CD4-positive, alpha-beta memory T cell (primary cell): Measurements from ENCODE around the gene MYO5B. TPM values are rescaled to one million over a fixed set of nuclear protein-coding genes. Genes with fewer than 3 reads are reported as not detected.
A peak's percentile ranks its signal among the peaks of the same experiment; 100 is the strongest.
"Not testable (repeated sequence)": the region's sequence is repeated elsewhere in the genome, so short reads cannot be mapped to it uniquely, and the experiment has no call there.

ENCODE experiments used
- CTCF ChIA-PET: fragments of 350-600 bp; sonication (Branson Sonifier 250); formaldehyde crosslinking; loops from one replicate; lab custom pipeline; 2021; ENCODE audit warnings: inconsistent platforms; ENCODE audit not compliant: partially characterized antibody; lab: Charles Lee
- POLR2A ChIA-PET: fragments of 350-600 bp; sonication (Branson Sonifier 250); formaldehyde crosslinking; loops from one replicate; lab custom pipeline; 2021; ENCODE audit not compliant: partially characterized antibody; lab: Charles Lee
- DNase-seq, 5 donors: peaks; one replicate each; pipeline versions ENCODE4 v3.0.0 to v3.0.0-alpha.2; 2020 to 2022; ENCODE audit warnings: mixed read lengths in 1 of 5
- H3K27ac ChIP-seq: one replicate; pipeline ENCODE4 v1.7.0; 2013; ENCODE audit warnings: low read depth, low read length
- H3K27me3 ChIP-seq: 2 replicates; pipeline ENCODE4 v1.7.0; 2013; ENCODE audit warnings: mild to moderate bottlenecking, low read length, moderate library complexity; ENCODE audit not compliant: insufficient read depth
- H3K36me3 ChIP-seq: 2 replicates; pipeline ENCODE4 v1.7.0; 2013; ENCODE audit warnings: mild to moderate bottlenecking, low read length, moderate library complexity; ENCODE audit not compliant: insufficient read depth
- H3K4me1 ChIP-seq: 2 replicates; pipeline ENCODE4 v1.7.0; 2013; ENCODE audit warnings: mild to moderate bottlenecking, low read length, moderate library complexity; ENCODE audit not compliant: insufficient read depth
- H3K4me3 ChIP-seq, 2 donors: one replicate each; pipeline ENCODE4 v1.7.0; 2013; ENCODE audit warnings: low read length in 2 of 2, mild to moderate bottlenecking in 1 of 2
- H3K9me3 ChIP-seq, 2 donors: one replicate each; pipeline ENCODE4 v1.7.0; 2013; ENCODE audit warnings: low read length in 2 of 2, control low read depth in 1 of 2; ENCODE audit not compliant: control insufficient read depth in 1 of 2
- H3K27ac Mint-ChIP-seq, 7 donors: one replicate each; pipeline ENCODE4 v1.8.0; 2020 to 2021; ENCODE audit warnings: mixed read lengths in 7 of 7, mild to moderate bottlenecking in 6 of 7, inconsistent platforms in 3 of 7, moderate library complexity in 3 of 7
- H3K27me3 Mint-ChIP-seq, 2 donors: one replicate each; pipeline ENCODE4 v1.8.0; 2020 to 2021; ENCODE audit warnings: mixed read lengths in 2 of 2
- H3K36me3 Mint-ChIP-seq, 2 donors: one replicate each; pipeline ENCODE4 v1.8.0; 2020 to 2021; ENCODE audit warnings: mixed read lengths in 2 of 2, inconsistent platforms in 1 of 2, mild to moderate bottlenecking in 1 of 2
- H3K4me1 Mint-ChIP-seq, 4 donors: one replicate each; pipeline ENCODE4 v1.8.0; 2020 to 2021; ENCODE audit warnings: mixed read lengths in 4 of 4, mild to moderate bottlenecking in 1 of 4
- H3K4me3 Mint-ChIP-seq, 8 donors: one replicate each; pipeline ENCODE4 v1.8.0; 2020 to 2021; ENCODE audit warnings: mixed read lengths in 8 of 8, mild to moderate bottlenecking in 7 of 8, moderate library complexity in 6 of 8, inconsistent platforms in 3 of 8
- H3K9me3 Mint-ChIP-seq, 8 donors: one replicate each; pipeline ENCODE4 v1.8.0; 2020 to 2021; ENCODE audit warnings: mixed read lengths in 8 of 8, mild to moderate bottlenecking in 5 of 8, inconsistent platforms in 3 of 8, moderate library complexity in 1 of 8
- intact Hi-C: fragments of 100-400 bp; cut with micrococcal nuclease; formaldehyde crosslinking; loops from one replicate; pipeline ENCODE4 v1.15.1; 2023
- polyA plus RNA-seq, 2 donors: library from polyadenylated mRNA; unstranded; fragments of 300-500 nt; fragmentation: Illumina TruSeq; gene quantifications; one replicate each; pipeline ENCODE4 v1.2.3, GENCODE V29; 2021
- total RNA-seq, 2 experiments: library from RNA; stranded (reverse); gene quantifications; one replicate each; pipeline ENCODE4 v1.2.3, GENCODE V29; 2021

The MYO5B gene
- total RNA-seq = not detected
- under 1 TPM in 1 of 2 donors, not detected in 1; 0.02 TPM for polyA plus RNA-seq

DNA sequence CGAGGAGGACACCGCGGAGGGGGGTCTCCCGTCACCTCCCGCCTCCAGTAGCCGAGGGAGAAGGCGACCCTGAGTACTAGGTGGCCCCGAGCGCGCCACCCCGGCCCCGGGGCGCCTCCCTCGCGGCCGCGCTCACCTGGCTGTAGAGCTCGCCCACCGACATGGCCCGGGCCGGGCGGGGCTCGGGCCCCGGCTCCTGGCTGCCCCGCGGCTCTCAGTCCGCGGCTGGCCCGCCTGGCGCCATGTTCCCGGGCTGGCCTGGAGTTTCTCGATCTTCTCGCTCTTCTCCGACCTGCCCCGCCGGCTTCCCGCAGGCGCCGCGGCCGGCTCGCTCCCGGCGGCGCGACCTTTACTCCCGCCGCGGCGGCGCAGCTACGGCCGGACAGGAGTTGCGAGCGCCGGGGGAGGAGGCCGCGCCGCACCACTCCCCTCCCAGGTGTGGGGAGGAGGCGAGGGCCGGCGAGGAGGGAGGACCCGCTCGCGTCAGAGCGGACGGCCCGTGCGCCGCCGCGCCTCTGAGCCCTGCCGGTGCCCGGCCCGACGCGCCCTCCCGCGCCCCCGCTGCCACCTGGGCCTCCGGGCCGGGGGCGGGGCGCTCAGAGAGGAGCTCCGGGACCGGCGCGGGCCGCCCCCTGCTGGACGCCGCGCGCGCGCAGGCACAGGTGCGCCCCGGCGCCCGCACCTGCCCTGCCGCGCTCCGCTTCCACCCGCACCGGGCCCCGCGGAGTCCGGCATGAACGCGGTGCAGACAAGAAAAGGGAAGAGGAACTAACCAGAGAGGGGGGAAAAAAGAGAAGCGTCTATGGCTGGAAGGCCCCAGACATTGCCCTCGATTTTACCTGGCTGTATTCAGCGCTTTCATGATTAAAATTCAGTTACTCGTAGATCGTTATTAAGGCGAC, at the start of gene MYO5B:
Gene MYO5B (minus strand): TSS at position 517 of the 902 bp plus-strand sequence. CDS start 354 bp downstream, at position 163.
- Histone ChIP-seq H3K4me1 (peaks cover 12% of the 10 kb centered on the region), H3K27ac (no peak within 1 kb of the TSS), H3K36me3 (no peaks in the 10 kb centered on the region), H3K4me3 (peak within 1 kb of the TSS in 1 of 2 donors; percentile 31), H3K27me3 (peaks cover 22% of the 10 kb centered on the region), H3K9me3 (no peaks in the 10 kb centered on the region)
- peaks cover 0 to 6% (median 0%) of the 10 kb centered on the region in 8 donors for H3K9me3 Mint-ChIP-seq
- peaks cover 41 to 56% of the 10 kb centered on the region in 2 donors for H3K27me3 Mint-ChIP-seq
- no peak within 1 kb of the TSS for H3K27ac Mint-ChIP-seq
- H3K36me3 Mint-ChIP-seq = no peaks in the 10 kb centered on the region
- POLR2A ChIA-PET = interaction anchor here (0.6 kb wide), 1 partner anchor 890 kb away, joined by 3 read pairs; no protein-coding TSS in a partner anchor
- intact Hi-C loops = loop anchor here (5.0 kb wide), 1 partner anchor 683 kb away; no protein-coding TSS in a partner anchor
- DNase-seq = peak in 4 of 5 donors; percentile 26 to 39 (median 34)
- peak within 1 kb of the TSS; percentile 46 to 85 (median 70) for H3K4me3 Mint-ChIP-seq
- peaks cover 5 to 21% (median 10%) of the 10 kb centered on the region in 4 donors for H3K4me1 Mint-ChIP-seq
- CTCF ChIA-PET = interaction anchor here (0.5 to 2.7 kb wide), 4 partner anchors 8 to 1240 kb away, joined by 3 to 12 read pairs (median 3); no protein-coding TSS in a partner anchor

- H3K4me3 Mint-ChIP-seq, DNase-seq, H3K27ac Mint-ChIP-seq, H3K4me1 Mint-ChIP-seq, H3K4me1 ChIP-seq, intact Hi-C loops, H3K36me3 ChIP-seq, H3K4me3 ChIP-seq, H3K36me3 Mint-ChIP-seq, H3K27ac ChIP-seq, H3K27me3 ChIP-seq, CTCF ChIA-PET, POLR2A ChIA-PET, H3K9me3 ChIP-seq: not testable (repeated sequence)
- Mint-ChIP-seq H3K27me3 (peaks cover 3 to 13% of the 10 kb centered on the region in 2 donors), H3K9me3 (peaks cover 0 to 34% (median 27%) of the 10 kb centered on the region in 8 donors)
These were observed 46.8 kb upstream of the MYO5B start for GRCh38 chr18:50241768-50242167.

GRCh38 chr18:50240080-50240563, 45.2 kb upstream of the MYO5B start:
- no peak overlapping the region for H3K27ac ChIP-seq
- H3K4me3 ChIP-seq = no peak overlapping the region
- Mint-ChIP-seq H3K27me3 (peaks cover 4 to 17% of the 10 kb centered on the region in 2 donors), H3K4me1 (no peaks in the 10 kb centered on the region), H3K36me3 (peaks cover 5 to 9% of the 10 kb centered on the region in 2 donors), H3K9me3 (peaks cover 0 to 34% (median 27%) of the 10 kb centered on the region in 8 donors), H3K27ac (no peak overlapping the region), H3K4me3 (no peak overlapping the region)
- no peak for DNase-seq
- POLR2A ChIA-PET = no interaction called here
- intact Hi-C loops = no loop called here
- CTCF ChIA-PET = no interaction called here
- H3K36me3 ChIP-seq = no peaks in the 10 kb centered on the region
- no peaks in the 10 kb centered on the region for H3K4me1 ChIP-seq
- H3K9me3 ChIP-seq = no peaks in the 10 kb centered on the region
- no peaks in the 10 kb centered on the region for H3K27me3 ChIP-seq

DNA sequence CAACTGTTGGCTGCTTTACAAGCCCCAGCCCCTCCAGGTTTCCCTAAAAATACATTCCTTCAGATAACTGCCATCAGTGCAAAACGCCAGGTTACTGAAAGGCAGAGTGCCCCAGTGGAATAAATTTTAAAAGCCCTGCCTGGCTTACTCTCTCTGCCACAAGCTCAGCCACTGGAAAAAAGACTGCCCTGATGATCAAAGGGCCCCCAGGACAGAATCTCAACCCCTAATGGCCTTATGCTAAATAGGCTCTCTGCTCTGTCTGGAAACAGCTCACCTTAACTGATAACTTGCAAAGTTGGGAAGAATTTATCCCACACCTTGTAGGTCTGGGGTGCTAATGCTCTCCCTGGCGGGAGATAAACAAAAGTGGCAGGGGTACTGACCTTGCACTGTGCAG, 37.5 kb upstream of the MYO5B start:
- Histone ChIP-seq H3K4me1 (no peaks in the 10 kb centered on the region), H3K9me3 (no peaks in the 10 kb centered on the region), H3K27me3 (no peaks in the 10 kb centered on the region), H3K4me3 (no peak overlapping the region), H3K36me3 (no peaks in the 10 kb centered on the region), H3K27ac (no peak overlapping the region)
- intact Hi-C loops = no loop called here
- peaks cover 7 to 18% of the 10 kb centered on the region in 2 donors for H3K27me3 Mint-ChIP-seq
- H3K36me3 Mint-ChIP-seq = no peaks in the 10 kb centered on the region
- H3K4me3 Mint-ChIP-seq = no peak overlapping the region
- no peaks in the 10 kb centered on the region for H3K9me3 Mint-ChIP-seq
- DNase-seq = no peak
- H3K27ac Mint-ChIP-seq = no peak overlapping the region
- no peaks in the 10 kb centered on the region for H3K4me1 Mint-ChIP-seq
- CTCF ChIA-PET = no interaction called here
- POLR2A ChIA-PET = no interaction called here

DNA sequence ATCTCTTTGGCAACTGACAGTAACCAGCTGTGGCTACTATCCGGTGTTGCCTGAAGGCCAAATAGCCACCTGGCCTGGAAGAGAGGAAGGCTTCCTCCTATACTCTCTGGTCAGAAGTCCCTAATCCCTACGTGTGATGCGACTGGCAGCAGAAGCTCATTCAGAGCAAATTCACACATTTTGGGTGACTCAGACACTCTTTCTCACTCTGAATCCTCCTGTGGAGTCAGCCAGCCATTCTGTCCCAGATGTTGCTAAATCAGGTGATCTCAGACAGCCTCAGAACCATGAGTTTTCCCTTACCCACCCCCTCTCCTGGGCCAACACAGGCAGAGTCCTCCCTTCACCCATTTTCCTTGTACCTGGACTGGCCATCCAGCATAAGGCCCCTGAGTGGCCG, 36.7 kb upstream of the MYO5B start:
- Histone ChIP-seq H3K36me3 (no peaks in the 10 kb centered on the region), H3K9me3 (no peaks in the 10 kb centered on the region), H3K27ac (no peak overlapping the region), H3K4me1 (no peaks in the 10 kb centered on the region), H3K27me3 (no peaks in the 10 kb centered on the region), H3K4me3 (no peak overlapping the region)
- Mint-ChIP-seq H3K4me3 (no peak overlapping the region), H3K4me1 (no peaks in the 10 kb centered on the region), H3K27me3 (peaks cover 7 to 16% of the 10 kb centered on the region in 2 donors), H3K36me3 (no peaks in the 10 kb centered on the region), H3K9me3 (no peaks in the 10 kb centered on the region), H3K27ac (no peak overlapping the region)
- ChIA-PET CTCF (no interaction called here), POLR2A (no interaction called here)
- DNase-seq = no peak
- intact Hi-C loops = no loop called here

GRCh38 chr18:50220249-50220648, 25.3 kb upstream of the MYO5B start:
- H3K4me1 ChIP-seq, DNase-seq, H3K36me3 ChIP-seq, H3K27ac ChIP-seq, H3K9me3 ChIP-seq, H3K27me3 ChIP-seq, H3K36me3 Mint-ChIP-seq, H3K4me3 ChIP-seq, H3K4me1 Mint-ChIP-seq, H3K27ac Mint-ChIP-seq, POLR2A ChIA-PET, H3K4me3 Mint-ChIP-seq, intact Hi-C loops: not testable (repeated sequence)
- peaks cover 29% of the 10 kb centered on the region in 2 donors for H3K27me3 Mint-ChIP-seq
- CTCF ChIA-PET = interaction anchor here (5.0 kb wide), 1 partner anchor 137 kb away, joined by 163 read pairs; no protein-coding TSS in a partner anchor
- peaks cover 0 to 23% (median 18%) of the 10 kb centered on the region in 8 donors for H3K9me3 Mint-ChIP-seq
